ENCODE results near the gene PLB1. TPM values are rescaled to one million over a fixed set of nuclear protein-coding genes. Genes with fewer than 3 reads are reported as not detected.

PLB1 gene
- total and polyA plus RNA-seq, 9 of the 15 experiments (the other 6 are each of a cell fraction or from before 2014, with no cell fraction given) = 0.01 to 0.09 (median 0.07) TPM; not detected in 2

DNA sequence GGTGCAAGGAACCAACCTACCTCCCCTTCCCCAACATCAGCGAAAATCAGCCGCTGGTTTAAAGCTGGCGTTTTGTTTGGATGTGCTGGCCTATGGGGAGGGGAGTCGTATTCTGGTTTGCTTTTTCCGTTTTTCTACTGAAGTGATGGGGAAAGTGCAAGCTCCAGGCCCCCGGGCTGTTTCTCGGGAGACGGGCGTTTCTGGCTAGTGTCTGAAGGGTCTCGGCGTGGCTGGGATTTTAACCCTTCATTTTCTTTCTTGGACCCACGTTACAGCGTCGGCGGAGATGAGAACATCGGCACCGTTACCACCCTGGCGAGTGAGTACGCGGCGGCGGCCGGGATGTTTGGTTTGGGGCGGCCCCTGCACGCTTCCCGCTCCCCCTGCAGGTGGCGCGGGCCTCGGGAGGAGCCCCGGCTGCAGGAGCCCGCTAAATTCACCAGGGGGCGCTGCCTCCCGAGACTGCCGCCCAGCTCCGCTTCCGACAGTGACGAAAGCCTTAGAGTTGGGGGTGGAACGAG, 70.7 kb downstream of the PLB1 start (continued):
- TF ChIP-seq, protein P1, sequence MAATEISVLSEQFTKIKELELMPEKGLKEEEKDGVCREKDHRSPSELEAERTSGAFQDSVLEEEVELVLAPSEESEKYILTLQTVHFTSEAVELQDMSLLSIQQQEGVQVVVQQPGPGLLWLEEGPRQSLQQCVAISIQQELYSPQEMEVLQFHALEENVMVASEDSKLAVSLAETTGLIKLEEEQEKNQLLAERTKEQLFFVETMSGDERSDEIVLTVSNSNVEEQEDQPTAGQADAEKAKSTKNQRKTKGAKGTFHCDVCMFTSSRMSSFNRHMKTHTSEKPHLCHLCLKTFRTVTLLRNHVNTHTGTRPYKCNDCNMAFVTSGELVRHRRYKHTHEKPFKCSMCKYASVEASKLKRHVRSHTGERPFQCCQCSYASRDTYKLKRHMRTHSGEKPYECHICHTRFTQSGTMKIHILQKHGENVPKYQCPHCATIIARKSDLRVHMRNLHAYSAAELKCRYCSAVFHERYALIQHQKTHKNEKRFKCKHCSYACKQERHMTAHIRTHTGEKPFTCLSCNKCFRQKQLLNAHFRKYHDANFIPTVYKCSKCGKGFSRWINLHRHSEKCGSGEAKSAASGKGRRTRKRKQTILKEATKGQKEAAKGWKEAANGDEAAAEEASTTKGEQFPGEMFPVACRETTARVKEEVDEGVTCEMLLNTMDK (IDR thresholded peaks at IDR 0.05; ENCODE audit: borderline replicate concordance, insufficient read depth, low read depth, low read length, poor library complexity, severe bottlenecking) = peak; percentile 58
- TF ChIP-seq RFX1 (IDR thresholded peaks at IDR 0.05) = no peak
- no peak for TF ChIP-seq SMAD4 (CRISPR knock-in tag; conservative IDR thresholded peaks at IDR 0.05)

DNA sequence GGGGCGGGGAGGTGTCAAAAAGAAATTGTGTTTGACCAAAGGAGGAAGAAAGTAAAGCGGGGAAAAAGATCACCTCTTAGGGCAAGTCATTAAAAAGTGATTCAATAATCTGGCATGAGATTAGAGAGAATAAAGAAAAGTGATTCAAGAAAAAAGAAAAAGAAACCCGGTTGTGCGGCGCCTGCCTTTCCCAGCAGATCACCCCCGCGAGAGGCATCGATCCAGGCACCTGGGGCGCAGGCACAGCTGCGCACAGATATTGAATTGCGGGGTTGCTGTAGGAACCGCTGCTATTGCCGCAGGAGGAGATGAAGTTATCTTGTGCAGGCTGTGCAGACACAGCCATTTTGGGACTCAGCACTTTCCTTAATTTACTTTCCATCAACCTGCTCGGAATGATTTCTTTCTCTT, 71.2 kb downstream of the PLB1 start:
- WGBS (ENCODE audit: insufficient coverage, low coverage, missing lambda C conversion rate) = 2% methylated on average over 11 of the region's 14 CpGs
- intact Hi-C loops (cut with micrococcal nuclease) = loop anchor here (1.0 to 10.0 kb wide), 4 partner anchors 40 to 388 kb away; no protein-coding TSS in a partner anchor
- DNase-seq (ENCODE audit: extremely low read depth in 1 of 4, low spot score in 3 of 4) = peak in 1 of 4 experiments; percentile 22
- no peak for TF ChIP-seq MED1 (CRISPR knock-in tag; IDR thresholded peaks at IDR 0.05; ENCODE audit: borderline replicate concordance)
- TF ChIP-seq, protein P2, sequence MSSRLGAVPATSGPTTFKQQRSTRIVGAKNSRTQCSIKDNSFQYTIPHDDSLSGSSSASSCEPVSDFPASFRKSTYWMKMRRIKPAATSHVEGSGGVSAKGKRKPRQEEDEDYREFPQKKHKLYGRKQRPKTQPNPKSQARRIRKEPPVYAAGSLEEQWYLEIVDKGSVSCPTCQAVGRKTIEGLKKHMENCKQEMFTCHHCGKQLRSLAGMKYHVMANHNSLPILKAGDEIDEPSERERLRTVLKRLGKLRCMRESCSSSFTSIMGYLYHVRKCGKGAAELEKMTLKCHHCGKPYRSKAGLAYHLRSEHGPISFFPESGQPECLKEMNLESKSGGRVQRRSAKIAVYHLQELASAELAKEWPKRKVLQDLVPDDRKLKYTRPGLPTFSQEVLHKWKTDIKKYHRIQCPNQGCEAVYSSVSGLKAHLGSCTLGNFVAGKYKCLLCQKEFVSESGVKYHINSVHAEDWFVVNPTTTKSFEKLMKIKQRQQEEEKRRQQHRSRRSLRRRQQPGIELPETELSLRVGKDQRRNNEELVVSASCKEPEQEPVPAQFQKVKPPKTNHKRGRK (tag; IDR thresholded peaks at IDR 0.05) = peak; percentile 88
- TF ChIP-seq NRF1 (conservative IDR thresholded peaks at IDR 0.05 in 1 of 2, IDR thresholded peaks at IDR 0.05 in 1 of 2) = peak in 1 of 2 experiments; percentile 41; a peak in 1 of 4 replicates
- TF ChIP-seq FOSL1 (tag; conservative IDR thresholded peaks at IDR 0.05) = 0 out of 2 replicates have a peak, but pooled peaks have one; percentile 39
- TF ChIP-seq NCOA6 (IDR thresholded peaks at IDR 0.05) = no peak
- TF ChIP-seq ZNF75A (CRISPR knock-in tag; IDR thresholded peaks at IDR 0.05) = no peak
- no peak for TF ChIP-seq PHB (CRISPR knock-in tag; IDR thresholded peaks at IDR 0.05)
- TF ChIP-seq CSDE1 (IDR thresholded peaks at IDR 0.05) = no peak
- TF ChIP-seq PHTF2 (CRISPR knock-in tag; IDR thresholded peaks at IDR 0.05) = no peak
- no peak for TF ChIP-seq STAT5A (IDR thresholded peaks at IDR 0.05; ENCODE audit: borderline replicate concordance, low read length)
- TF ChIP-seq ZBED1 (IDR thresholded peaks at IDR 0.05) = no peak
- TF ChIP-seq ZNF12 (CRISPR knock-in tag; IDR thresholded peaks at IDR 0.05) = no peak
- no peak for TF ChIP-seq HNRNPH1 (optimal IDR thresholded peaks at IDR 0.05; ENCODE audit: low read depth, low read length)
- TF ChIP-seq CHD4 (IDR thresholded peaks at IDR 0.05; ENCODE audit: insufficient read depth, insufficient replicate concordance, low read depth, low read length, poor library complexity, severe bottlenecking) = no peak
- no peak for TF ChIP-seq OTX1 (CRISPR knock-in tag; IDR thresholded peaks at IDR 0.05)
- TF ChIP-seq CHD1 (IDR thresholded peaks at IDR 0.05; ENCODE audit: low read length) = no peak

More for the DNA sequence above, 71.2 kb downstream of the PLB1 start:
- Histone ChIP-seq H4K20me1 (replicated peaks; ENCODE audit: control insufficient read depth, insufficient read depth, low read length) (no peaks in the 10 kb centered on the region), H3K79me2 (ENCODE audit: control insufficient read depth, insufficient read depth, low read length) (no peaks in the 10 kb centered on the region), H3K9me3 (replicated peaks; ENCODE audit: control insufficient read depth, insufficient read depth, low read depth, low read length) (no peaks in the 10 kb centered on the region), H3K36me3 (ENCODE audit: control insufficient read depth, insufficient read depth, low read length) (no peaks in the 10 kb centered on the region), H3K4me1 (replicated peaks in 1 of 2; ENCODE audit: control insufficient read depth in 2 of 2, insufficient read depth in 2 of 2, low read length in 2 of 2) (peaks cover 0 to 7% of the 10 kb centered on the region in 2 experiments; a peak in 3 of 5 replicates), H2AFZ (ENCODE audit: low read depth, low read length) (peak overlapping the region; percentile 75; the same call in 1 of the 2 replicates), H3K4me2 (ENCODE audit: insufficient read depth, low read length) (peak overlapping the region; percentile 68), H3K27me3 (ENCODE audit: control insufficient read depth in 2 of 2, insufficient read depth in 2 of 2, low read length in 2 of 2) (peaks cover 5 to 12% of the 10 kb centered on the region in 2 experiments; a peak in 4 of 5 replicates), H3K4me3 (peak overlapping the region; percentile 42), H3K9ac (ENCODE audit: insufficient read depth in 1 of 2, low read depth in 2 of 2, low read length in 2 of 2) (peak overlapping the region in 1 of 2 experiments; percentile 89; a peak in 2 of 4 replicates), H3K27ac (ENCODE audit: extremely low read depth, low read depth, low read length) (no peak overlapping the region), H3K9me1 (ENCODE audit: control insufficient read depth, insufficient read depth, low read length) (no peaks in the 10 kb centered on the region)
- ATAC-seq = peak; percentile 45; the same call in 2 of the 3 replicates
- no TSS peak for BruUV-seq (replicated peaks)
- ChIA-PET CTCF (ENCODE audit: low intra/inter-chr PET ratio) (interaction anchor here (0.6 to 2.6 kb wide), 8 partner anchors 26 to 711 kb away, joined by 3 to 48 read pairs (median 4); partner anchors contain the start of gene PPP1CB), POLR2A (interaction anchor here (0.6 to 1.4 kb wide), 7 partner anchors 7 to 1074 kb away, joined by 3 to 5 read pairs (median 3); partner anchors contain the start of gene PPP1CB)
- in situ Hi-C loops (cut with MboI) = no loop called here
- FAIRE-seq = no peak

Measured in K562 (cell line).